OCI-LY1 (cell line): ENCODE data around the gene ACSM3.
A peak's percentile ranks its signal among the peaks of the same experiment; 100 is the strongest.

Source experiments
- H2AFZ ChIP-seq: fragments of 200-600 bp; sonication (generic), shearing (Covaris generic); 2 replicates; pipeline ENCODE4 v1.6.0; 2014; ENCODE audit warnings: antibody characterized with exemption, mild to moderate bottlenecking, low read length
- H3F3A ChIP-seq: fragments of 200-600 bp; sonication (generic), shearing (Covaris generic); 2 replicates; pipeline ENCODE4 v1.6.0; 2014; ENCODE audit warnings: mild to moderate bottlenecking, antibody characterized with exemption, low read length, moderate library complexity; ENCODE audit not compliant: insufficient read depth
- H3K27ac ChIP-seq: fragments of 200-600 bp; sonication (generic); 2 replicates; pipeline ENCODE4 v1.5.1; 2014; ENCODE audit warnings: low read length, mixed run types, mild to moderate bottlenecking, low read depth; ENCODE audit not compliant: poor library complexity, severe bottlenecking
- H3K27me3 ChIP-seq: fragments of 200-600 bp; sonication (generic); 2 replicates; pipeline ENCODE4 v1.6.0; 2014; ENCODE audit warnings: antibody characterized with exemption, mild to moderate bottlenecking, low read length, moderate library complexity; ENCODE audit not compliant: insufficient read depth
- H3K36me3 ChIP-seq: fragments of 200-600 bp; sonication (generic); 2 replicates; pipeline ENCODE4 v1.6.1; 2014; ENCODE audit warnings: mild to moderate bottlenecking, antibody characterized with exemption, low read length, moderate library complexity, mixed read lengths; ENCODE audit not compliant: insufficient read depth
- H3K4me1 ChIP-seq: fragments of 200-600 bp; sonication (generic); 2 replicates; pipeline ENCODE4 v1.5.1; 2014; ENCODE audit warnings: mild to moderate bottlenecking, low read length, moderate library complexity; ENCODE audit not compliant: insufficient read depth, severe bottlenecking
- H3K4me2 ChIP-seq: fragments of 200-600 bp; sonication (generic), shearing (Covaris generic); 2 replicates; pipeline ENCODE4 v1.6.1; 2014; ENCODE audit warnings: low read length
- H3K4me3 ChIP-seq: fragments of 200-600 bp; sonication (generic); 2 replicates; pipeline ENCODE4 v1.5.1; 2014; ENCODE audit warnings: low read length, low read depth, mild to moderate bottlenecking, mixed read lengths; ENCODE audit not compliant: poor library complexity, severe bottlenecking
- H3K79me2 ChIP-seq: fragments of 200-600 bp; shearing (Covaris generic); 2 replicates; pipeline ENCODE4 v1.6.1; 2016; ENCODE audit warnings: mixed run types, low read length, mixed read lengths; ENCODE audit not compliant: insufficient read depth
- H3K9ac ChIP-seq: fragments of 200-600 bp; sonication (generic), shearing (Covaris generic); 2 replicates; pipeline ENCODE4 v1.6.1; 2014; ENCODE audit warnings: mild to moderate bottlenecking, low read length, mixed read lengths
- H3K9me2 ChIP-seq: fragments of 200-600 bp; sonication (generic), shearing (Covaris generic); 2 replicates; pipeline ENCODE4 v1.6.1; 2014; ENCODE audit warnings: low read depth, mild to moderate bottlenecking, low read length, mixed read lengths
- H3K9me3 ChIP-seq: fragments of 200-600 bp; shearing (Covaris generic); 2 replicates; pipeline ENCODE4 v1.6.1; 2014; ENCODE audit warnings: low read length, mixed read lengths
- H4K20me1 ChIP-seq: fragments of 200-600 bp; sonication (generic), shearing (Covaris generic); 2 replicates; pipeline ENCODE4 v1.6.0; 2016; ENCODE audit warnings: mild to moderate bottlenecking, low read length; ENCODE audit not compliant: insufficient read depth
- EZH2 ChIP-seq: fragments of 200-600 bp; sonication (generic), shearing (Covaris generic); IDR thresholded peaks from 2 replicates; pipeline ENCODE4 v1.8.0; 2017; ENCODE audit warnings: borderline replicate concordance, mixed run types, mild to moderate bottlenecking, antibody characterized with exemption, low read length, moderate library complexity, mixed read lengths
- TF ChIP-seq, protein P1 (sequence below): fragments of 200-600 bp; sonication (generic), shearing (Covaris generic); IDR thresholded peaks from 2 replicates; pipeline ENCODE4 v1.5.1; 2017; ENCODE audit warnings: mild to moderate bottlenecking, antibody characterized with exemption, low read length, moderate library complexity, mixed read lengths

The ACSM3 gene

DNA sequence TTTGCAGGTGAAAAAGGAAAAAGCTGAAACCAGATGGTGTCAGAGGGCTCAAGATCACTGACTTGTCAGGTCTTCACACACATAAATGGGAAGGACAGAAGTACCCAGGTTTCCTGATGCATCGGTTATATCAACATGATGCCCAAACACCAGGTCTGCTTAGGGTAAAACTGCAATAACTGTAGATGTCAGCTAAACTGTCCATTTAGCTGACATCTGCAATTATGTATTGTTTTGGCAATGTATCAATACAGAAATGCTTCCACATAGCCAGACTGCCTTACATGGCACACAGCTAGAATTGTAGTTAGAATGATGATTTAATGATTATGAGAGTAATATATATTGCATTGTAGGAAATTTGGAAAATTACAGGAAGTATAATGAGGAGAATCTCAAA lies 5.0 kb downstream of the ACSM3 start:
- H3F3A ChIP-seq = no peaks in the 10 kb centered on the region
- H4K20me1 ChIP-seq = no peaks in the 10 kb centered on the region
- H3K9me2 ChIP-seq = no peaks in the 10 kb centered on the region
- H3K27me3 ChIP-seq = no peaks in the 10 kb centered on the region
- TF ChIP-seq EZH2 = no peak
- TF ChIP-seq, protein P1, sequence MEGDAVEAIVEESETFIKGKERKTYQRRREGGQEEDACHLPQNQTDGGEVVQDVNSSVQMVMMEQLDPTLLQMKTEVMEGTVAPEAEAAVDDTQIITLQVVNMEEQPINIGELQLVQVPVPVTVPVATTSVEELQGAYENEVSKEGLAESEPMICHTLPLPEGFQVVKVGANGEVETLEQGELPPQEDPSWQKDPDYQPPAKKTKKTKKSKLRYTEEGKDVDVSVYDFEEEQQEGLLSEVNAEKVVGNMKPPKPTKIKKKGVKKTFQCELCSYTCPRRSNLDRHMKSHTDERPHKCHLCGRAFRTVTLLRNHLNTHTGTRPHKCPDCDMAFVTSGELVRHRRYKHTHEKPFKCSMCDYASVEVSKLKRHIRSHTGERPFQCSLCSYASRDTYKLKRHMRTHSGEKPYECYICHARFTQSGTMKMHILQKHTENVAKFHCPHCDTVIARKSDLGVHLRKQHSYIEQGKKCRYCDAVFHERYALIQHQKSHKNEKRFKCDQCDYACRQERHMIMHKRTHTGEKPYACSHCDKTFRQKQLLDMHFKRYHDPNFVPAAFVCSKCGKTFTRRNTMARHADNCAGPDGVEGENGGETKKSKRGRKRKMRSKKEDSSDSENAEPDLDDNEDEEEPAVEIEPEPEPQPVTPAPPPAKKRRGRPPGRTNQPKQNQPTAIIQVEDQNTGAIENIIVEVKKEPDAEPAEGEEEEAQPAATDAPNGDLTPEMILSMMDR = no peak
- no peak overlapping the region for H3K4me2 ChIP-seq
- no peaks in the 10 kb centered on the region for H3K36me3 ChIP-seq
- no peak overlapping the region for H3K27ac ChIP-seq
- no peaks in the 10 kb centered on the region for H3K79me2 ChIP-seq
- no peak overlapping the region for H2AFZ ChIP-seq
- no peak overlapping the region for H3K4me3 ChIP-seq
- H3K9me3 ChIP-seq = no peaks in the 10 kb centered on the region
- no peak overlapping the region for H3K9ac ChIP-seq
- H3K4me1 ChIP-seq = peaks cover 4% of the 10 kb centered on the region

DNA sequence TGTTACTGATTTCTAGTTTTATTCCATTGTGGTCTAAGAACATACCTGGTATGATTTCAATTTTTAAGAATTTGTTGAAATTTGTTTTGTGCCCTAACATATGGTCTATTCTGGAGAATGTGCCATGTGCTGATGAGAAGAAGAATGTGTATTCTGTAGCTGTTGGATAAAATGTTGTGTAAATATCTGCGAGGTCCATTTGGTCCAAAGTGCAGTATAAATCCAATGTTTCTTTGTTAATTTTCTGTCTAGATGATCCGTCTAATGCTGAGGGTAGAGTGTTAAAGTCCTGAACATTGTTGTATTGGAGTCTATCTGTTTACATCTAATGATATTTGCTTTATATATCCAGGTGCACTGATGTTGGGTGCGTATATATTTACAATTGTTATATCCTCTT lies 9.9 kb downstream of the ACSM3 start:
- H3K4me3 ChIP-seq = no peak overlapping the region
- H3K9me2 ChIP-seq = no peaks in the 10 kb centered on the region
- H3K36me3 ChIP-seq = no peaks in the 10 kb centered on the region
- H4K20me1 ChIP-seq = no peaks in the 10 kb centered on the region
- H3K9ac ChIP-seq = no peak overlapping the region
- no peaks in the 10 kb centered on the region for H3K9me3 ChIP-seq
- TF ChIP-seq, protein P1 = no peak
- no peak for TF ChIP-seq EZH2
- H3K27me3 ChIP-seq = no peaks in the 10 kb centered on the region
- H3K79me2 ChIP-seq = no peaks in the 10 kb centered on the region
- H3F3A ChIP-seq = no peaks in the 10 kb centered on the region
- H3K4me1 ChIP-seq = no peaks in the 10 kb centered on the region
- H3K4me2 ChIP-seq = no peak overlapping the region
- no peak overlapping the region for H2AFZ ChIP-seq
- no peak overlapping the region for H3K27ac ChIP-seq

DNA sequence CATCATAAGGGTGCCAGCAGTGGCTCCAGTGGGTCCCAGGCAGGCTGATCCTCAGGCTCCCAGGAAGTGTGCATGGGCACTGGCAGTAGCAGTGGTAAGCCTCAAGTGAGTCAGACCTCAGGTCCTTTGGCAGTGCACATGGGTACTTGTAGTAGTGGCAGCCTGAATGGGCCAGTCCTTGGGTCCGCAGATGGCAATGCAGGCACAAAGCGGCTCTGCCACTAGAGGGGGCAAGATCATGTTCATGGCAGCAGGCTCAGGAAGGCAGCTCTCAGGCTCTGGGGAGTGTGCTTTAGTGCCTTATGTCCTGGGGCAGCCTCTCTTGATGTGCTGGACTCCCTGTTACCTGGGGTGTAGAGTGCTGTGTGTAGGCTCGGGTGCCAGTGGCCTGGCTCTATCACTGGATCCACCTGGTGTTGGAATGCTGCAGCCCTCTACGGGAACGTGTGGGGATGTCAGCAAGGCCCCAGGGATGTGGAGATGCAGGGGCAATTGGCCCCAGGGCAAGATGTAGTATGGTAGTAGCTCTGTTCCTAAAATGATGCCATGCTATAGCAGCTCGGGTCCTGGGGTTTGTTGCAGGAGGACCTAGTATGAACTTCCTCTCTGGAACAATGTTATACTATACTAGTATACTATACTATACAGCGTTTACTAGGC lies 11.0 kb downstream of the ACSM3 start:
- Histone ChIP-seq H3K4me1 (no peaks in the 10 kb centered on the region), H3K27me3 (no peaks in the 10 kb centered on the region), H3F3A (no peaks in the 10 kb centered on the region), H4K20me1 (no peaks in the 10 kb centered on the region), H2AFZ (no peak overlapping the region), H3K36me3 (no peaks in the 10 kb centered on the region), H3K4me2 (no peak overlapping the region), H3K79me2 (no peaks in the 10 kb centered on the region), H3K4me3 (no peak overlapping the region), H3K9ac (no peak overlapping the region), H3K9me3 (no peaks in the 10 kb centered on the region), H3K27ac (no peak overlapping the region), H3K9me2 (no peaks in the 10 kb centered on the region)
- TF ChIP-seq, protein P1 = peak; percentile 88
- TF ChIP-seq EZH2 = no peak
